ENCODE results near the gene LRMDA. TPM values are rescaled to one million over a fixed set of nuclear protein-coding genes. Genes with fewer than 3 reads are reported as not detected.

Gene LRMDA
- total RNA-seq, 1 donor from 2014 or later: 0.96 TPM

- DNase-seq (ENCODE audit: low spot score in 2 of 2): no peak
- Histone ChIP-seq H3K27ac (peak overlapping the region in 1 of 2 donors; percentile 22), H3K9me3 (no peaks in the 10 kb centered on the region), H3K27me3 (no peaks in the 10 kb centered on the region), H3K4me3 (no peak overlapping the region), H3K36me3 (no peaks in the 10 kb centered on the region), H3K4me1 (peaks cover 0 to 12% of the 10 kb centered on the region in 2 donors)
- no peak for TF ChIP-seq CTCF (IDR thresholded peaks at IDR 0.05)
- intact Hi-C loops (cut with DNase I): no loop called here
Observed at GRCh38 chr10:75428434-75429158, 2.8 kb upstream of the LRMDA start.

- intact Hi-C loops (cut with DNase I): no loop called here
- H3K4me3 ChIP-seq: no peak overlapping the region
- TF ChIP-seq CTCF (IDR thresholded peaks at IDR 0.05): no peak
- peaks cover 0 to 12% of the 10 kb centered on the region in 2 donors for H3K4me1 ChIP-seq
- DNase-seq (ENCODE audit: low spot score in 2 of 2): no peak
- no peaks in the 10 kb centered on the region for H3K36me3 ChIP-seq
- no peaks in the 10 kb centered on the region for H3K27me3 ChIP-seq
- H3K9me3 ChIP-seq: no peaks in the 10 kb centered on the region
- peak overlapping the region in 1 of 2 donors; percentile 22 for H3K27ac ChIP-seq
Observed at GRCh38 chr10:75429159-75429827, 2.1 kb upstream of the LRMDA start.

GRCh38 chr10:75430000-75430763 lies 1.2 kb upstream of the LRMDA start:
- Histone ChIP-seq H3K27me3 (no peaks in the 10 kb centered on the region), H3K4me3 (peak overlapping the region; percentile 78 to 85), H3K4me1 (peaks cover 0 to 12% of the 10 kb centered on the region in 2 donors), H3K9me3 (no peaks in the 10 kb centered on the region), H3K27ac (peak overlapping the region; percentile 39 to 42), H3K36me3 (no peaks in the 10 kb centered on the region)
- intact Hi-C loops (cut with DNase I): loop anchor here (5.0 kb wide), 1 partner anchor 192 kb away; no protein-coding TSS in a partner anchor
- TF ChIP-seq CTCF (IDR thresholded peaks at IDR 0.05): no peak
- DNase-seq (ENCODE audit: low spot score in 2 of 2): peak in 1 of 2 donors; percentile 70

GRCh38 chr10:75432176-75432575 lies 752 bp downstream of the LRMDA start:
- Histone ChIP-seq H3K36me3 (no peaks in the 10 kb centered on the region), H3K27ac (no peak overlapping the region), H3K9me3 (no peaks in the 10 kb centered on the region), H3K4me3 (peak overlapping the region; percentile 78 to 85), H3K4me1 (peaks cover 0 to 12% of the 10 kb centered on the region in 2 donors), H3K27me3 (no peaks in the 10 kb centered on the region)
- intact Hi-C loops (cut with DNase I): loop anchor here (5.0 kb wide), 1 partner anchor 190 kb away; no protein-coding TSS in a partner anchor
- no peak for DNase-seq (ENCODE audit: low spot score in 2 of 2)
- no peak for TF ChIP-seq CTCF (IDR thresholded peaks at IDR 0.05)

GRCh38 chr10:75432763-75433162 lies 1.3 kb downstream of the LRMDA start:
- DNase-seq (ENCODE audit: low spot score in 2 of 2): no peak
- Histone ChIP-seq H3K4me1 (peaks cover 0 to 12% of the 10 kb centered on the region in 2 donors), H3K27me3 (no peaks in the 10 kb centered on the region), H3K4me3 (no peak overlapping the region), H3K27ac (no peak overlapping the region), H3K36me3 (no peaks in the 10 kb centered on the region), H3K9me3 (no peaks in the 10 kb centered on the region)
- TF ChIP-seq CTCF (IDR thresholded peaks at IDR 0.05): no peak
- intact Hi-C loops (cut with DNase I): loop anchor here (5.0 kb wide), 1 partner anchor 190 kb away; no protein-coding TSS in a partner anchor

Measured in ascending aorta (tissue), 2 donors.